ENCODE measurements around the gene TUBGCP2. TPM values are rescaled to one million over a fixed set of nuclear protein-coding genes. Genes with fewer than 3 reads are reported as not detected.

Gene TUBGCP2
- total RNA-seq, 1 experiment from 2014 or later: 52.4 TPM

DNA sequence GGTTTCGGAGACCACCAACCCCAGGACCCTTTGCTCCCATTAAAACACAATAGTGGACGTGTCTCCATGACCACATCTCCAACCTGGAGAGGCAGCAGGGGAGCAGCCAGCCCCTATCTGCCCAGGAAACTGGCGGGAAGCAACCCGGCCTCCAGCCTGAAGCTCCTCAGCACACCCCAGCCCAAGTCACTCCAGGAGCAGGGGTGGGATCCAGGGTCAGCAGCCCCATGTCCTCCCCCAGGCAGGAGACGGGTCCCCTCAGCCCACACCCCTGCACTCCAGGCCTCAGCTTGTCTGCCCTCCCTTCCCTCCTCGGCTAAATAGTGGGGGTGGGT lies 32.6 kb downstream of the TUBGCP2 start:
- no peak overlapping the region for H2BK20ac ChIP-seq (ENCODE audit: low read depth, low read length, poor library complexity, severe bottlenecking)
- H3K27me3 ChIP-seq (ENCODE audit: insufficient read depth, low read length): no peaks in the 10 kb centered on the region; the same call in 1 of the 2 replicates
- no peak overlapping the region for H3K27ac ChIP-seq (ENCODE audit: insufficient read length, low read depth, low read length)
- H3K18ac ChIP-seq (ENCODE audit: insufficient read length, low read depth, low read length): no peak overlapping the region
- H3K27me3 Mint-ChIP-seq (ENCODE audit: low read depth): peaks cover 11% of the 10 kb centered on the region
- no peak overlapping the region for H3K27ac Mint-ChIP-seq
- H3K9me3 Mint-ChIP-seq: no peaks in the 10 kb centered on the region
- H2BK120ac ChIP-seq (ENCODE audit: low read depth, low read length, poor library complexity, severe bottlenecking): no peak overlapping the region
- TF ChIP-seq, protein P1, sequence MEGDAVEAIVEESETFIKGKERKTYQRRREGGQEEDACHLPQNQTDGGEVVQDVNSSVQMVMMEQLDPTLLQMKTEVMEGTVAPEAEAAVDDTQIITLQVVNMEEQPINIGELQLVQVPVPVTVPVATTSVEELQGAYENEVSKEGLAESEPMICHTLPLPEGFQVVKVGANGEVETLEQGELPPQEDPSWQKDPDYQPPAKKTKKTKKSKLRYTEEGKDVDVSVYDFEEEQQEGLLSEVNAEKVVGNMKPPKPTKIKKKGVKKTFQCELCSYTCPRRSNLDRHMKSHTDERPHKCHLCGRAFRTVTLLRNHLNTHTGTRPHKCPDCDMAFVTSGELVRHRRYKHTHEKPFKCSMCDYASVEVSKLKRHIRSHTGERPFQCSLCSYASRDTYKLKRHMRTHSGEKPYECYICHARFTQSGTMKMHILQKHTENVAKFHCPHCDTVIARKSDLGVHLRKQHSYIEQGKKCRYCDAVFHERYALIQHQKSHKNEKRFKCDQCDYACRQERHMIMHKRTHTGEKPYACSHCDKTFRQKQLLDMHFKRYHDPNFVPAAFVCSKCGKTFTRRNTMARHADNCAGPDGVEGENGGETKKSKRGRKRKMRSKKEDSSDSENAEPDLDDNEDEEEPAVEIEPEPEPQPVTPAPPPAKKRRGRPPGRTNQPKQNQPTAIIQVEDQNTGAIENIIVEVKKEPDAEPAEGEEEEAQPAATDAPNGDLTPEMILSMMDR (conservative IDR thresholded peaks at IDR 0.05): no peak
- H3K9me3 ChIP-seq (ENCODE audit: control insufficient read depth, low read depth, low read length): no peaks in the 10 kb centered on the region
- peaks cover 3 to 7% of the 10 kb centered on the region in 2 experiments; a peak in 3 of 4 replicates for H3K4me1 Mint-ChIP-seq
- H3K23ac ChIP-seq (ENCODE audit: insufficient read length, low read depth, low read length): no peak overlapping the region
- H3K36me3 Mint-ChIP-seq (ENCODE audit: insufficient read depth in 1 of 3, low read depth in 3 of 3): peaks cover 0 to 11% (median 0%) of the 10 kb centered on the region in 3 experiments; a peak in 2 of 7 replicates
- H4K5ac ChIP-seq (ENCODE audit: insufficient read length, low read depth, low read length): no peak overlapping the region
- H4K91ac ChIP-seq (ENCODE audit: insufficient read length, low read depth, low read length): no peak overlapping the region
- H3K14ac ChIP-seq (ENCODE audit: insufficient read depth, low read length): no peak overlapping the region
- H3K79me1 ChIP-seq (ENCODE audit: insufficient read depth, low read depth, low read length, poor library complexity, severe bottlenecking): no peaks in the 10 kb centered on the region
- peak overlapping the region; percentile 48 to 67 for H3K4me3 Mint-ChIP-seq
- DNase-seq: no peak
- no peak overlapping the region for H2BK12ac ChIP-seq (ENCODE audit: insufficient read length, low read depth, low read length)
- no CpG with 5 or more reads among the region's 6 CpGs for WGBS (ENCODE audit: extremely low coverage, insufficient read length, low lambda C conversion rate)
- H4K20me1 ChIP-seq (ENCODE audit: control insufficient read depth, insufficient read depth, insufficient read length): no peaks in the 10 kb centered on the region
- no peak overlapping the region for H2AFZ ChIP-seq (ENCODE audit: low read length)
- H3K9ac ChIP-seq (ENCODE audit: extremely low read depth, insufficient read length, low read length): no peak overlapping the region
- H3K4me1 ChIP-seq (ENCODE audit: insufficient read depth, low read length): no peaks in the 10 kb centered on the region
- H2BK15ac ChIP-seq (ENCODE audit: low read depth, low read length): no peak overlapping the region
- no peak overlapping the region for H2BK5ac ChIP-seq (ENCODE audit: insufficient read length, low read length)
- no peak overlapping the region for H3K56ac ChIP-seq (ENCODE audit: insufficient read length, low read depth, low read length)
- H4K8ac ChIP-seq (replicated peaks; ENCODE audit: insufficient read length, low read depth, low read length): no peak overlapping the region
- H3T11ph ChIP-seq (ENCODE audit: low read length): no peak overlapping the region
- H3K4me2 ChIP-seq (ENCODE audit: insufficient read depth, insufficient read length, low read length): peak overlapping the region; percentile 37
- peaks cover 7% of the 10 kb centered on the region for H3K23me2 ChIP-seq (ENCODE audit: insufficient read length, low read depth, low read length, poor library complexity, severe bottlenecking)
- H3K4ac ChIP-seq (ENCODE audit: low read depth, low read length): no peak overlapping the region
- no peak overlapping the region for H2AK5ac ChIP-seq (ENCODE audit: insufficient read length, low read length)
- H3K79me2 ChIP-seq (ENCODE audit: insufficient read depth, low read length): no peaks in the 10 kb centered on the region

All from H9 (cell line).